Measurements from ENCODE around the gene EHD4.

- no peak for TF ChIP-seq CTCF (IDR thresholded peaks at IDR 0.05)
- no peak for TF ChIP-seq POLR2A (IDR thresholded peaks at IDR 0.05)
Measured at GRCh38 chr15:41967506-41968206, 4.7 kb downstream of the EHD4 start.
